SK-N-SH (cell line): ENCODE measurements around the gene TERC. TPM values are rescaled to one million over a fixed set of nuclear protein-coding genes. Genes with fewer than 3 reads are reported as not detected.
"Not testable (repeated sequence)": the region's sequence is repeated elsewhere in the genome, so short reads cannot be mapped to it uniquely, and the experiment has no call there.

Experiments used
- CTCF ChIA-PET: fragments of 300-600, 350-600 bp; formaldehyde crosslinking; extraction: SDS; loops from one replicate; lab custom pipeline; 2021; lab: Yijun Ruan, JAX
- POLR2A ChIA-PET: fragments of 350-600 bp; sonication (Branson Sonifier 250); formaldehyde crosslinking; extraction: SDS; loops from one replicate; lab custom pipeline; 2020; ENCODE audit warnings: antibody characterized with exemption, inconsistent platforms; lab: Yijun Ruan, JAX
- DNase-seq: peaks from one replicate; pipeline ENCODE4 v3.0.0; 2012
- H2AFZ ChIP-seq: fragments of 200-600 bp; sonication (generic); 2 replicates; pipeline ENCODE4 v1.8.1; 2016; ENCODE audit warnings: antibody characterized with exemption, mild to moderate bottlenecking, low read depth
- H3F3A ChIP-seq: fragments of 200-600 bp; sonication (generic); replicated peaks from 2 replicates; pipeline ENCODE3; 2016; ENCODE audit warnings: antibody characterized with exemption, mild to moderate bottlenecking; ENCODE audit not compliant: insufficient read depth
- H3K27ac ChIP-seq, 2 experiments: fragments of 200-500 bp in 1 of 2; fragments of 200-600 bp in 1 of 2; sonication (Bioruptor generic) in 1 of 2; sonication (generic), shearing (Covaris generic) in 1 of 2; 2 replicates each; pipeline versions ENCODE4 v1.5.1 to v1.6.1; 2014 to 2016; ENCODE audit warnings: low read depth in 2 of 2, inconsistent platforms in 1 of 2, low read length in 1 of 2, mild to moderate bottlenecking in 1 of 2, mixed read lengths in 1 of 2
- H3K27me3 ChIP-seq: fragments of 200-600 bp; sonication (generic), shearing (Covaris generic); 2 replicates; pipeline ENCODE4 v1.6.1; 2016; ENCODE audit warnings: mixed run types; ENCODE audit not compliant: insufficient read depth
- H3K36me3 ChIP-seq, 2 experiments: fragments of 200-500 bp in 1 of 2; fragments of 200-600 bp in 1 of 2; sonication (Bioruptor generic) in 1 of 2; sonication (generic) in 1 of 2; replicated peaks in 1 of 2; 2 replicates each; pipeline versions ENCODE3 to v1.5.1; 2014 to 2016; ENCODE audit warnings: low read length in 1 of 2, mild to moderate bottlenecking in 1 of 2; ENCODE audit not compliant: insufficient read depth in 2 of 2, control insufficient read depth in 1 of 2
- H3K4me1 ChIP-seq, 2 experiments: fragments of 200-500 bp in 1 of 2; fragments of 200-600 bp in 1 of 2; sonication (Bioruptor generic) in 1 of 2; sonication (generic), shearing (Covaris generic) in 1 of 2; 2 replicates each; pipeline versions ENCODE4 v1.5.1 to v1.6.1; 2014 to 2016; ENCODE audit warnings: low read depth in 1 of 2, low read length in 1 of 2, mixed run types in 1 of 2; ENCODE audit not compliant: insufficient read depth in 2 of 2, control insufficient read depth in 1 of 2
- H3K4me2 ChIP-seq: fragments of 200-600 bp; sonication (generic), shearing (Covaris generic); 2 replicates; pipeline ENCODE4 v1.6.1; 2017; ENCODE audit warnings: mixed run types
- H3K4me3 ChIP-seq, 2 experiments: fragments of 200-500 bp in 1 of 2; fragments of 200-600 bp in 1 of 2; sonication (Bioruptor generic) in 1 of 2; sonication (generic), shearing (Covaris generic) in 1 of 2; 2 replicates each; pipeline versions ENCODE4 v1.5.1 to v1.8.1; 2014 to 2016; ENCODE audit warnings: low read depth in 2 of 2, inconsistent platforms in 1 of 2, low read length in 1 of 2, mild to moderate bottlenecking in 1 of 2, mixed read lengths in 1 of 2, moderate library complexity in 1 of 2
- H3K79me2 ChIP-seq: fragments of 200-600 bp; sonication (generic); 2 replicates; pipeline ENCODE4 v1.8.1; 2017; ENCODE audit warnings: mild to moderate bottlenecking; ENCODE audit not compliant: insufficient read depth
- H3K9ac ChIP-seq: fragments of 200-600 bp; sonication (generic); 2 replicates; pipeline ENCODE4 v1.6.1; 2017; ENCODE audit warnings: mixed run types
- H3K9me2 ChIP-seq: fragments of 200-600 bp; sonication (generic); 2 replicates; pipeline ENCODE4 v1.6.1; 2017; ENCODE audit warnings: mixed run types
- H3K9me3 ChIP-seq: fragments of 200-600 bp; sonication (generic); 2 replicates; pipeline ENCODE4 v1.6.1; 2017; ENCODE audit warnings: mixed run types, mild to moderate bottlenecking, moderate library complexity
- H4K20me1 ChIP-seq: fragments of 200-600 bp; sonication (generic); 2 replicates; pipeline ENCODE4 v1.6.1; 2017; ENCODE audit warnings: mild to moderate bottlenecking, mixed run types; ENCODE audit not compliant: insufficient read depth
- EZH2phosphoT487 ChIP-seq: fragments of 200-600 bp; sonication (generic); IDR thresholded peaks from 2 replicates; pipeline ENCODE4 v1.6.1; 2017; ENCODE audit warnings: low read depth, mixed run types, mild to moderate bottlenecking, antibody characterized with exemption, moderate library complexity, borderline replicate concordance
- JUND ChIP-seq: IDR thresholded peaks from 2 replicates; pipeline ENCODE4 v1.4.0; 2012
- NRF1 ChIP-seq: IDR thresholded peaks from 2 replicates; pipeline ENCODE4 v1.6.1; 2012; ENCODE audit warnings: low read depth, mild to moderate bottlenecking, low read length
- RFX5 ChIP-seq: IDR thresholded peaks from 2 replicates; pipeline ENCODE4 v1.6.1; 2012; ENCODE audit warnings: mild to moderate bottlenecking, improper control_type of control experiment, low read length
- RXRA ChIP-seq: IDR thresholded peaks from 2 replicates; pipeline ENCODE4 v1.4.0; 2012; ENCODE audit warnings: low read depth, mild to moderate bottlenecking, borderline replicate concordance
- SIN3A ChIP-seq: IDR thresholded peaks from 2 replicates; pipeline ENCODE4 v1.6.1; 2012; ENCODE audit warnings: low read depth, mild to moderate bottlenecking, low read length, moderate library complexity, borderline replicate concordance
- WGBS: methylation state at CpG from one replicate; pipeline ENCODE4 v1.1.6; 2017; ENCODE audit warnings: low lambda C conversion rate; 5-methylcytosine and 5-hydroxymethylcytosine counted together
- polyA plus RNA-seq, 3 experiments: library from polyadenylated mRNA; depleted of rRNA; stranded (reverse); fragments of >200 nt; gene quantifications; 2 replicates each; pipeline ENCODE4 v1.2.3, GENCODE V29; 2012
- small RNA-seq, 7 experiments: library from RNA; depleted of rRNA; stranded (forward); fragments of <200 nt; gene quantifications; one replicate each; pipeline ENCODE3, GENCODE V24; 2012

TERC gene
- polyA plus RNA-seq, 1 of the 3 experiments (the other 2 are of a cell fraction), result 0.64 TPM

DNA sequence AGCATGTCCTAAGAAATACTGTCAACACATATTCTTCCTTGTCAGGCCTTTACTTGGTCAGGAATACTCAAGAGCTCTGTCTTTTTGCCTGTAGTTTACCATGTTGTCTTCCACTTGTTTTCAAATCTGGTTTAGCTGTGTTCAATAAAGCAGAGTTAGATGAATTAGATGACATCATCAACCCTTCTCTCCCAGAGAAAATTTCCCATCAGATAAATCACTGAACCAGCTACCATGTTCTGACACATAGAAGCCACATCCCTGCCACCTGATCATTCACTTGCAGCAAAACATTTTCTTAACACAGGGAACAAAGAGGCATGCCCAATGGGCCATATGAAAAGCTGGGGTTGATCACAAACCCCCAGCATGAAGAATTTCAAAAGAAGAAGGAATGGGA lies 42.1 kb downstream of the TERC start:
- TF ChIP-seq RXRA (no peak), JUND (no peak), EZH2phosphoT487 (no peak), NRF1 (no peak), SIN3A (no peak), RFX5 (no peak)
- Histone ChIP-seq H3K4me2 (no peak overlapping the region), H4K20me1 (no peaks in the 10 kb centered on the region), H3K36me3 (no peaks in the 10 kb centered on the region), H3K9ac (no peak overlapping the region), H3K27ac (no peak overlapping the region), H3K27me3 (no peaks in the 10 kb centered on the region), H3K9me3 (no peaks in the 10 kb centered on the region), H3K9me2 (no peaks in the 10 kb centered on the region), H2AFZ (no peak overlapping the region), H3F3A (no peaks in the 10 kb centered on the region), H3K79me2 (no peaks in the 10 kb centered on the region), H3K4me3 (no peak overlapping the region), H3K4me1 (no peaks in the 10 kb centered on the region)
- CTCF ChIA-PET, result interaction anchor here (1.4 kb wide), 1 partner anchor 54 kb away, joined by 3 read pairs; no protein-coding TSS in a partner anchor
- POLR2A ChIA-PET, result no interaction called here
- DNase-seq, result no peak

DNA sequence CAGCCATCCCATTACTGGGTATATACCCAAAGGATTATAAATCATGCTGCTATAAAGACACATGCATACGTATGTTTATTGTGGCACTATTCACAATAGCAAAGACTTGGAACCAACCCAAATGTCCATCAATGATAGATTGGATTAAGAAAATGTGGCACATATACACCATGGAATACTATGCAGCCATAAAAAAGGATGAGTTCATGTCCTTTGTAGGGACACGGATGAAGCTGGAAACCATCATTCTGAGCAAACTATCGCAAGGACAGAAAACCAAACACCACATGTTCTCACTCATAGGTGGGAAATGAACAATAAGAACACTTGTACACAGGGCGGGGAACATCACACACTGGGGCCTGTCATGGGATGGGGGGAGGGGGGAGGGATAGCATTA lies 46.4 kb downstream of the TERC start:
- H3K9me2 ChIP-seq, H3K79me2 ChIP-seq, H2AFZ ChIP-seq, H3K4me1 ChIP-seq, H3K9me3 ChIP-seq, H3K27me3 ChIP-seq, H3K27ac ChIP-seq, DNase-seq, H3K4me2 ChIP-seq, CTCF ChIA-PET, H3K36me3 ChIP-seq, H4K20me1 ChIP-seq, H3F3A ChIP-seq, H3K9ac ChIP-seq, POLR2A ChIA-PET, H3K4me3 ChIP-seq: not testable (repeated sequence)
- WGBS, result 15% methylated on average over 4 of the region's 4 CpGs

Small RNA genes within 50 kb of the gene (small RNA-seq; reads per million reads assigned to genes)
- 0 reads per million in 7 experiments for gene RNU6-637P

Other genes with a start within 250 kb of the TERC start
- 0.62 and 0.84 TPM in 2 replicates for gene MECOM, start 101.3 kb downstream of the TERC start, polyA plus RNA-seq (2012; rRNA removed)
- gene ACTRT3, start 4.5 kb upstream of the TERC start, polyA plus RNA-seq (2012; rRNA removed), result 1.2 and 1.6 TPM in 2 replicates
- 9.7 and 11.2 TPM in 2 replicates for gene MYNN, start 8.3 kb upstream of the TERC start, polyA plus RNA-seq (2012; rRNA removed)
- gene LRRIQ4, start 47.8 kb upstream of the TERC start, polyA plus RNA-seq (2012; rRNA removed), result not detected in 2 replicates
- gene LRRC34, start 47.8 kb upstream of the TERC start, polyA plus RNA-seq (2012; rRNA removed), result 1.6 and 2.6 TPM in 2 replicates
- not detected in 2 replicates for gene LRRC31, start 104.9 kb upstream of the TERC start, polyA plus RNA-seq (2012; rRNA removed)
- not detected in 2 replicates for gene SAMD7, start 146.5 kb upstream of the TERC start, polyA plus RNA-seq (2012; rRNA removed)
- 15.0 and 21.7 TPM in 2 replicates for gene SEC62, start 201.7 kb upstream of the TERC start, polyA plus RNA-seq (2012; rRNA removed)